ENCODE results near the gene SSTR3. TPM values are rescaled to one million over a fixed set of nuclear protein-coding genes. Genes with fewer than 3 reads are reported as not detected.

The SSTR3 gene
- total and polyA plus RNA-seq, 3 donors from 2014 or later, result 26.8 to 54.4 (median 40.1) TPM

DNA sequence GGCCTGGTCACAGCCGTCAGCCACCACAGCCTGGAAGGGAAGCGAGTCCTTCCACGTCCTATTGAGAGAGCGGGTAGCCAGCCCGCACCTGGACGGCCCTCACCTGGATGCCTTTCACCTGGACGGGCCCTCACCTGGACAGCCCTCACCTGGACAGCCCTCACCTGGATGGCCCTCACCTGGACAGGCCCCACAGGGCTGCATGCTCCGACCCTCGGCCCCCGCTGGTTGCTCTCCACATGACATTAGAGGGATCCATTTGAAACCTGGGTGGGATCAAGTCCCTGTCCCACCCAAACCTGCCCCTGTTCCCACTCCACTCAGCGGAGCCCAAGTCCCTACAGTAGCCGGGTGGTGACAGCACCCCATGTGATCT is 27.9 kb downstream of the SSTR3 start:
- intact Hi-C loops (cut with DNase I; ENCODE audit: low total_unique reads), result no loop called here
- H3K27ac ChIP-seq, result no peak overlapping the region
- no peak for TF ChIP-seq CTCF (IDR thresholded peaks at IDR 0.05)
- TF ChIP-seq POLR2A (IDR thresholded peaks at IDR 0.05), result no peak
- 89 to 92% methylated on average over 10 to 12 of the region's 12 CpGs for WGBS, 2 donors
- H3K4me3 ChIP-seq, result no peak overlapping the region
- H3K36me3 ChIP-seq (ENCODE audit: low read depth, missing control alignments), result no peaks in the 10 kb centered on the region
- H3K27me3 ChIP-seq, result no peaks in the 10 kb centered on the region
- DNase-seq, result no peak
- peaks cover 17% of the 10 kb centered on the region for H3K4me1 ChIP-seq
- H3K9me3 ChIP-seq, result no peaks in the 10 kb centered on the region

GRCh38 chr22:37183432-37184379 is 28.6 kb downstream of the SSTR3 start:
- DNase-seq, result no peak
- Histone ChIP-seq H3K4me3 (no peak overlapping the region), H3K4me1 (peaks cover 18% of the 10 kb centered on the region), H3K9me3 (no peaks in the 10 kb centered on the region), H3K27ac (no peak overlapping the region), H3K36me3 (ENCODE audit: low read depth, missing control alignments) (no peaks in the 10 kb centered on the region), H3K27me3 (no peaks in the 10 kb centered on the region)
- WGBS, 2 donors, result 80 to 82% methylated on average over 13 to 17 of the region's 17 CpGs
- TF ChIP-seq CTCF (IDR thresholded peaks at IDR 0.05) (no peak), POLR2A (IDR thresholded peaks at IDR 0.05) (no peak)
- intact Hi-C loops (cut with DNase I; ENCODE audit: low total_unique reads), result no loop called here

- Histone ChIP-seq H3K9me3 (no peaks in the 10 kb centered on the region), H3K36me3 (ENCODE audit: low read depth, missing control alignments) (no peaks in the 10 kb centered on the region), H3K4me1 (peaks cover 18% of the 10 kb centered on the region), H3K4me3 (no peak overlapping the region), H3K27ac (no peak overlapping the region), H3K27me3 (no peaks in the 10 kb centered on the region)
- no peak for DNase-seq
- WGBS, 2 donors, result 62 to 100% methylated on average over 3 of the region's 3 CpGs
- intact Hi-C loops (cut with DNase I; ENCODE audit: low total_unique reads), result no loop called here
- TF ChIP-seq POLR2A (IDR thresholded peaks at IDR 0.05), result no peak
Observed at GRCh38 chr22:37182949-37183245, 29.4 kb downstream of the SSTR3 start.

DNA sequence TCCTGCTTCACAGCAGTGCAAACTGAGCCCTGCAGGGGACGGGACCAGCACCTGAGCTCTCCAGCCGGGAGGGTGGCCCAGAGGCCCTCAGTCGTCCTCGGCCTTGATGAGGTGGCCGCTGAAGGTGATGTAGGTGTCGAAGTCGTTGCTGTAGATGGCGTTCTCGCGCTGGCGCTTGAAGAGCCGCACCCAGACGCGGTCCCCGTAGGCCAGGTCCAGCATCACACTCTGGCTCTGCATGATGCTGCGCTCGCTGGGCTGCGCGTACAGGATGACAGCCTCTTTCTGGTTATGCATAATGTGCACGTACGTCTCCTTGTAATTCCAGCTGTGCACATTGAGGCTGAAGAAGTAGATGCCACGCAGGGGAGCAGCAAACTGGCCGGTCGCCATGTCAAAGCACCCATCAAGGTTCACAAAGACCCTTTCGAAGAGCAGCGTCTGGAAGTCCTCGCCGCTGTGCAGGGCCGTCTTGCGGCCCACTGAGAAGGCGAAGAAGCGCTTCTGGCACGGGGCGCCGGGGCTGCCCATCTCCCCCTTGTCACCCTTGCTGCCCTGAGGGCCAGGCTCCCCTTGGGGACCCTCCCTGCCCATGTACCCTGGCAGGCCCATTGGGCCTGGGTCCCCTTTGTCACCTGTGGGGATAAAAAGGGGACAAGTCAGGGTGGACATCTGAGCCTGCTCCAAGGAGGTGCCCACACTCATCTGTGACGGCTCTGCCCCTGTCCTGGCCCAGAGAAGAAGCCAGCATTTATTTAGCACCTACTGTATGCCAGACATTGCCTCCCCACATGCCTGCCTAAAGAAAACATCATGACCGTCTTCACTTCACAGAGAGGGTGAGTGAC is 30.0 kb downstream of the SSTR3 start:
- Histone ChIP-seq H3K4me1 (peaks cover 16% of the 10 kb centered on the region), H3K27me3 (no peaks in the 10 kb centered on the region), H3K4me3 (no peak overlapping the region), H3K9me3 (no peaks in the 10 kb centered on the region), H3K36me3 (ENCODE audit: low read depth, missing control alignments) (no peaks in the 10 kb centered on the region), H3K27ac (no peak overlapping the region)
- WGBS, 2 donors, result 87 to 97% methylated on average over 36 to 37 of the region's 37 CpGs
- intact Hi-C loops (cut with DNase I; ENCODE audit: low total_unique reads), result no loop called here
- TF ChIP-seq CTCF (IDR thresholded peaks at IDR 0.05) (no peak), POLR2A (IDR thresholded peaks at IDR 0.05) (no peak)
- no peak for DNase-seq

- 68 to 92% methylated on average over 3 to 4 of the region's 4 CpGs for WGBS, 2 donors
- intact Hi-C loops (cut with DNase I; ENCODE audit: low total_unique reads), result no loop called here
Observed at GRCh38 chr22:37181681-37182080, 30.6 kb downstream of the SSTR3 start.

More at GRCh38 chr22:37181681-37182080, 30.6 kb downstream of the SSTR3 start:
- Histone ChIP-seq H3K27me3 (no peaks in the 10 kb centered on the region), H3K9me3 (no peaks in the 10 kb centered on the region), H3K4me3 (no peak overlapping the region), H3K27ac (no peak overlapping the region), H3K36me3 (ENCODE audit: low read depth, missing control alignments) (no peaks in the 10 kb centered on the region), H3K4me1 (peaks cover 20% of the 10 kb centered on the region)
- no peak for DNase-seq
- TF ChIP-seq CTCF (IDR thresholded peaks at IDR 0.05) (no peak), POLR2A (IDR thresholded peaks at IDR 0.05) (no peak)

Data from testis (tissue), 3 donors.